Midbrain (tissue), 1 donor: ENCODE measurements around the gene RSRC1.
"Not testable (repeated sequence)": the region's sequence is repeated elsewhere in the genome, so short reads cannot be mapped to it uniquely, and the experiment has no call there.

Experiments used
- DNase-seq: peaks from one replicate; lab custom pipeline; 2025; lab: John Stamatoyannopoulos, UW

Gene RSRC1

GRCh38 chr3:158531334-158531733 is 421.4 kb downstream of the RSRC1 start:
- DNase-seq = no peak

GRCh38 chr3:158532099-158532734 is 422.3 kb downstream of the RSRC1 start:
- peak; percentile 18 for DNase-seq

DNA sequence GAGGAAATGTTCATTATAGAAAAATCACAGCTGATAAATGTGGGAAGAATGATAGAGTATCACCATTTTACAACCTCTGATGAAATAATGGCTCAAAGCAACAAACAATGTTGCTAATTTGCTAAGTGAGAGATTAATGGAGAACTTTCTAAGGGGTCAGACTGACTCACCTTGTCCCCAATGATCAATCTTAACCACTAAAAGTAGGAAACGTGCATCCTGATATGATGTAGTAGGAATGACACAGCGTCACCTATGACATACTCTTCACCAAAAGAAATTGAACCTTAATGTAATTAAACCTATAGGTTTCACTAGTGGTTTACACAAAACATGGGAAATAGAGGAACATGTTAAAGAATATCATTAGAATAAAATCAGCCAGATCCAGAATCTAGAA is 426.0 kb downstream of the RSRC1 start:
- no peak for DNase-seq

DNA sequence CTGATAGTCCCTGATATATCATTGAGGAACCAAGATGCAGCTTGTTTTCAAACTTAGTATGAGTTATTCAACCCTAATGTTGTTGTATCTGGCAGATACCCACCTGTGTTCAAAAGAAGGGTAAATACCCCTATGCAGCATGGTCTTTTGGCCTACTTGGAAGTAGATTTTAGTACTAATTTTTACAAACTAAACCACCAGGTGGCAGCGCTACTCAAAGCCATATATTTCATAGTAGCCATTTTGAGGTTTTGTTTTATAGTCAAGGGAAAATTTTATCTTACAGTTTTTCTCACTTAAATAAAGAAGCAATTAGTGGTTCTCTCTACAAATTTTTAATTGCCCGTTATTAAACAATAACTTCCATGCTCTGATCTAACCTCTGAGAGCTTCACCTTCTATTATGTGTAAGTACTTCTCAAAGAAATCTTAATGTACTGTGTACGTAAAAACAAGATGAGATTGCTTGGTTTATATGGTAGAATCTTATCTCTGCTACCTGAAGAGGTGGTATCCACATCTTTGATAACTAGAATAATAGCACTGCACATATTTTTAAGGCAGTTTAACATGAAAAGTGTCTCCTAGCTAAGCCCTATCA is 429.6 kb downstream of the RSRC1 start:
- DNase-seq = peak; percentile 9

- no peak for DNase-seq
Measured at GRCh38 chr3:158540066-158540465, 430.2 kb downstream of the RSRC1 start.

GRCh38 chr3:158548691-158549090 is 438.8 kb downstream of the RSRC1 start:
- no peak for DNase-seq

GRCh38 chr3:158549938-158550337 is 440.0 kb downstream of the RSRC1 start:
- not testable (repeated sequence) for DNase-seq

DNA sequence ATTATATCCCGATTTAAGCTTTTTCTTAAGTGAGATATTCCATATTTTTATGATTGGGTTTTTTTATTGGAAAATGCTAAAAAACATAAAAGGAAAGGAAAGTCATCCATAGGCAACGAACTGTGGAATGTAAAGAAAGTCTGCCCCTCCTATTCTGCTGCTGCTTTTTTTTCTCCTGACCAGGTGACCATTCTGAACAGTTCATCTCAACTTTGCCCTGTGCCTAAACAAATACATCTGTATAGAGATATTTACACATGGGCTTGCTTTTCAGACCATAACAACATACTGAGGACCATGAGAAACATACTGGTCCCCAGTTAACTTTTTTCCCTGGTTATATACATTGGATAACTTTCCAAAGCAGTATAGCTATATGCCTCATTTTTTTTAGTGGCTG is 442.2 kb downstream of the RSRC1 start:
- no peak for DNase-seq

DNA sequence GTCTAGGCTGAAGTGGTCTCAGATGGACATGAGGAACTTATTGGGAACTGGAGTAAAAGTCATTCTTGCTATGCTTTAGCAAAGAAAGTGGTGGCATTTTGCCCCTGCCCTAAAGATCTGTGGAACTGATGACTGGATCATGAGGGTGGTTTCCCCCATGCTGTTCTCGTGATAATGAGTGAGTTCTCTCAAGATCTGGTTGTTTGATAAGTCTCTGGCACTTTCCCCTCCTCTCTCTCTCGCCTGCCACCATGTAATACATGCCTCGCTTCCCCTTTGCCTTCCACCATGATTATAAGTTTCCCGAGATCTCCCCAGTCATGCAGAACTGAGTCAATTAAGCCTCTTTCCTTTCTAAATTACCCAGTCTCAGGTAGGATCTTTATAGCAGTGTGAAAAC is 449.6 kb downstream of the RSRC1 start:
- DNase-seq = no peak

GRCh38 chr3:158560979-158561378 is 451.1 kb downstream of the RSRC1 start:
- DNase-seq = no peak

- no peak for DNase-seq
Measured at GRCh38 chr3:158562674-158563073, 452.8 kb downstream of the RSRC1 start.

DNA sequence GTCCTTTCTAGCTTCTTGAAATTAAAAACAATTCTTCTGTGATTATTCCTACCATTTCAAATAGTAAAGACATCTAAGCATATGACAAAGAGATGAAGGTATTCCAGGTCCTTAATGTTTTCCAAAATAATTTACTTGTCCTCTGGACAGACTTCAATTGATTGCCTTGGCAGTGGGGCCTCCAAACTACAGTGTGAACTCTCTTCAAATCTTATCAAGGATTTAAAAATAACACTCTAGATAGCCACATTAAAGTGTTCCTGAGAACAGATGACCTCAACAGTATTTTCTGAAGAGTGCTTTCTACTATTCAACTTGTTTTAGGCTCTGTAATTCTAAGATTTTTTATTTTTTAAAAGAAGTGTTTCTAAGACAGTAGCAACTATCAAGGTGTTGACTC is 453.2 kb downstream of the RSRC1 start:
- DNase-seq = no peak

DNA sequence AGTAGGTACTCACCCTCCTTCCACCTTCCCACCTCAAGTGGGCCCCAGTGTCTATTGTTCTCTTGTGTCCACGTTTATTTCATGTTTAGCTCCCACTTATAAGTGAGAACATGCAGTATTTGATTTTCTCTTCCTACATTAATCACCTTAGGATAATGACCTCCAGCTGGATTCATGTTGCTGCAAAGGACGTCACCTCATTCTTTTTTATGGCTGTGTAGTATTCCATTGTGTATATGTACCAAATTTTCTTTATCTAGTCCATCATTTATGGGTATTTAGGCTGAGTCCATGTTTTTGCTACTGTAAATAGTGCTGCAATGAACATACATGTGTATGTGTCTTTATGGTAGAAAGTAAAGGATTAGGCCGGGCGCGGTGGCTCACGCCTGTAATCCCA is 455.2 kb downstream of the RSRC1 start:
- DNase-seq = no peak

DNA sequence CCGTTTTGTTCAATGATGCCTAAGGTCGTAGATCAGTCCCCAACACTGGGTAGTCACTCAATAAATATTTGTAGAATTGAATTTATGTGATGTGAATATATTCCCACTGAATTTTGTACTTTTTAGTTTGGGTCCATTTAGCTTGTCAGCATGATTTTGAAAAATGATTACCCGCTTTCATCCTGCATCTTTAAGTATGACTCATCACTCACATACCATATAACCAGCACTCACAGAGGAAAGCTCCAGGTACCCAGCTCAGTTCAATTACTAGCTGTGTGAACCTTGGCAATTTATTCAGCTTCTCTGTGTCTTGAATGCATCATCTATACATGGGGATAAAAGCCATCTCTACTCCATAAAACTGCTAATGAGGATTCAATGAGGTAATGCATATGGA is 458.9 kb downstream of the RSRC1 start:
- no peak for DNase-seq

GRCh38 chr3:158569794-158570193 is 459.9 kb downstream of the RSRC1 start:
- no peak for DNase-seq

DNA sequence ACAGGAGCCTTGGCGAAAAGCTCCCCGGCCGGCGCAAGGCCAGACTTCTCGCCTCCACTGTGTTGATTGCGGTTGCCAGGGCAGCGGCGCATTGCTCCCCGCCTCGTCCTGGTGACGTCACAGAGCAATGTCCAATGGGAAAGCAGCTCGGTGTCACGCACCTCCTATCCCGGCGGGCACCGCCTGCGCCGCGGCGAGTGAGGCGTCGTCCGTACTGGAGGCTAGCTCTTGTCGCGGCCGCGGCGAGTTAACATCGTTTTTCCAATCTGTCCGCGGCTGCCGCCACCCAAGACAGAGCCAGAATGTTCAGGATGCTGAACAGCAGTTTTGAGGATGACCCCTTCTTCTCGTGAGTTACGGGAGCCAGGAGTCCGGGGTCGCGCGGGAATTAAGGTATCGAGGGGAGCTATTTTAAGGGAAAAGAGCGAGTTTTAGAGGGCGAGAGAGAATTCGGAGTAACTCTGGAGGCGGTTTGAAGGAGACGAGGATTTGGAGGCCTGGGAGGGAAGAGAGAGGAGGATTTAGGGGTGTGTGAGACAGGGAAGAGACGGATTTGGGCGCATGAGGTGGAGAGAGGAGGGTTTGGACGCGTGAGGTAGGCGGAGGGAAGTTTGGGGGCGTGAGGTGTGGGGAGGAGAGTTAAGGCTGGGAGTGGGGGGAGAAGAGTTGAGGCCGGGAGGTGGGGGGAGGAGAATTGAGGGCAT is 461.3 kb downstream of the RSRC1 start, which contains the start of gene MLF1:
Gene MLF1, plus strand, starts transcription at position 196 of the 704 bp plus-strand sequence. Its CDS starts 107 bp downstream, at position 303.
- peak; percentile 96 for DNase-seq

- DNase-seq = no peak
Measured at GRCh38 chr3:158571969-158572765, 462.3 kb downstream of the RSRC1 start.

GRCh38 chr3:158572766-158573060 is 462.8 kb downstream of the RSRC1 start:
- no peak for DNase-seq

- DNase-seq = no peak
Measured at GRCh38 chr3:158573714-158574113, 463.8 kb downstream of the RSRC1 start.

DNA sequence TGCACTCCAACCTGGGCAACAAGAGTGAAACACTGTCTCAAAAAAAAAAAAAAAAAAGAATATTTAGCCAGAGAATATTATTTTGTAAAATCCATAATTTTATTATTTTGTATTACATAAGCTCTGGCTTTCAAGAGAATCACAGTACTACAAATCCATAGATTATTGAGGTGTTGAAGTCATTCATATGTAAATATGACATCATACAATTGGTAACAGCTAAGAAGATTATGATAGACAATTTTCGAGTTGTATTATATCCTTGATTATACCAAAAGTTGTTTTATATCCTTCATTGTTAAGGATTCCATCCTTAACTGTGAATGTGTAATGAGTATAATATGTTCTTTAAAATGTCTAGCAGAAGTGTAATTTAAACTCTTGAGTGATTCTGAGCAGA is 464.8 kb downstream of the RSRC1 start:
- no peak for DNase-seq

GRCh38 chr3:158590223-158590622 is 480.3 kb downstream of the RSRC1 start:
- DNase-seq = no peak
